GM19023 (cell line): ENCODE data around the gene CACNA1C.
"Not testable (repeated sequence)": the region's sequence is repeated elsewhere in the genome, so short reads cannot be mapped to it uniquely, and the experiment has no call there.

Experiments
- ATAC-seq: cut with Tn5 transposase; IDR thresholded peaks from one replicate; pipeline ENCODE4 v1.9.1; 2021; ENCODE audit warnings: mild to moderate bottlenecking, moderate library complexity; ENCODE audit not compliant: unreplicated experiment

The CACNA1C gene

DNA sequence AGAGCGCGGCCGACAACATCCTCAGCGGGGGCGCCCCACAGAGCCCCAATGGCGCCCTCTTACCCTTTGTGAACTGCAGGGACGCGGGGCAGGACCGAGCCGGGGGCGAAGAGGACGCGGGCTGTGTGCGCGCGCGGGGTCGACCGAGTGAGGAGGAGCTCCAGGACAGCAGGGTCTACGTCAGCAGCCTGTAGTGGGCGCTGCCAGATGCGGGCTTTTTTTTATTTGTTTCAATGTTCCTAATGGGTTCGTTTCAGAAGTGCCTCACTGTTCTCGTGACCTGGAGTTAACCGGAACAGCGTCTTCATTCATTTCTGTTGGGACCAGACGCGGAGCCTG is 638.2 kb downstream of the CACNA1C start:
- no peak for ATAC-seq

DNA sequence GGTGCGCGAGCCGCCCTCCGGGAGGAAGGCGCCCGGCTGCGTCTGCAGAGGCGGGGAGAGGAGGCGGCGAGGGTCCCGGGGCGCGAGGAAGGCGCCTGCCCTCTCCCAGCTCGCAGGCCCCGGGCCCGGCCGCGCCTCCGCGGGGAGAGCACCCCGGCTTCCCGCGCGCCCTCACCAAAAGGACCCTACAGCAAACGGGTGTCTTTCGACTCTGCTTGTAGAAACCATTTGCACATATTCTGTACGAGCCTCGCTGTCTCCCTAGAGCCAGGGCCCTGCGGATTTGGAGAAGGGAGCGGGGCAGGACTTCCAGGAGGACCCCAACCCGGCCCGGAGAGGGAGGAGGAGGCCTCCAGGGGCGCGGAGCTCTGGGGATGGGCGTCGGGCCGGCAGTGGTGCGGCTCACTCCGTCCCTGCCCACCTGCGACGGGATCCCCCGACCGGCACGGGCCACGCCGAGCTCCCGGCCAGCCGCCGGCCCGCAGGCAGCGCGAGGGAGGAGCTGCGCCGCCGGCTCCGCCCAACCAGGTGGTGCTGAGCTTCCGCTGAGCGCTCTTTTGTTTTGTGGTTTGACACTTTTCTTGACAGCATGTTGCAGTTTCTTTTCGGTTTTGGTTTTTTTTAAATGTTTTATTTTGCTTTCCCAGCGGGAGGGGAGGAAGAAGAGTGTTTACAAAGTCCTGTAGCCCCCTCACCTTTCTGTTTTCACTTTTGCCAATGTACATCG is 638.7 kb downstream of the CACNA1C start:
- peak; percentile 73 for ATAC-seq

DNA sequence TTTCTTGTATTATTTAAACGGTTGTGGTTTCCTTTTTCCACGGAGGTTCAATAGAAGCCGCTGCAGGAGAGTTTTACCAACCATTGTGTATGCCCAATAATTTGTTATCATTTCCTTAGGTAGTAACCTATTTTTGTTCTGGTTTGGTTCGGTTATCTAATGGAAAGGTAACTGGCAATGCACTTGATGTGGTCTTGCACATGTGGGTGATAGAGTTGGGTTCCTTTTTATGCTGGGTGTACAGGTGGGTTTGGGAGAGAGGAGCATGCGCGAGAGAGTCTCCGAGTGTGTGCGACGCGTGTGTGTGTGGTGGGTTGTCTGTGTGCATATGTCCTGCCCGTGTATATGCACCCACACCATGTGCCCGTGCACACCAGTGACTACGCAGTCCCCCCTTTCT is 639.3 kb downstream of the CACNA1C start:
- no peak for ATAC-seq

DNA sequence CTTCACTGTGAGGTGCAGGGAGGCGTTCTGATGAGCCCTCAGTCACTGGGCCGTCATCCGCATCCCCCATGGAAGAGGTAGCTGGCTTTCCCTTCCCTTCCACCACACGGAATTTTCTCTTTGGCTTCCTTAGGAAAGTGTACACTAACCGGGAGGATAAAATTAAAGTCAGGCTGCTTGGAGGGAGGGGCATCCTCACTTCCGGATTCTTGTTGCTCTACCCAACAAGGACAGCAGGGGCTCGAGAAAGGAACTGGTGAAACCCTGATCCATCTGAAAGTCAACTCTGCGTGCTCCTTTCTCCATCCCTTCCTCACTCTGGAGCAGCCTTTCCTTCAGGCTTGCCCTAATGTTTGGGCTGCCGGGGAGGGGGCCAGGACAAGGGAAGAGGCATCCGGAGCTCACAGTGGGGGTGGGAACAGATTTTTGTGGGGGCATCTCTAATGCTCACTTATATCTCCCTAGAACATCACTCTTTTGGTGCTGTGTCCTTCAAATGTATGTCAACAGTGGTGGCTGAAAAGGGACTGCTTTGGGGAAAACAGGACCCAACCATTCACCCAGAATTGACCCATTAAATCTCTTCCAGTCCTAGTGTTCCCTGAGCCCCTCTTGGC is 640.6 kb downstream of the CACNA1C start:
- no peak for ATAC-seq

DNA sequence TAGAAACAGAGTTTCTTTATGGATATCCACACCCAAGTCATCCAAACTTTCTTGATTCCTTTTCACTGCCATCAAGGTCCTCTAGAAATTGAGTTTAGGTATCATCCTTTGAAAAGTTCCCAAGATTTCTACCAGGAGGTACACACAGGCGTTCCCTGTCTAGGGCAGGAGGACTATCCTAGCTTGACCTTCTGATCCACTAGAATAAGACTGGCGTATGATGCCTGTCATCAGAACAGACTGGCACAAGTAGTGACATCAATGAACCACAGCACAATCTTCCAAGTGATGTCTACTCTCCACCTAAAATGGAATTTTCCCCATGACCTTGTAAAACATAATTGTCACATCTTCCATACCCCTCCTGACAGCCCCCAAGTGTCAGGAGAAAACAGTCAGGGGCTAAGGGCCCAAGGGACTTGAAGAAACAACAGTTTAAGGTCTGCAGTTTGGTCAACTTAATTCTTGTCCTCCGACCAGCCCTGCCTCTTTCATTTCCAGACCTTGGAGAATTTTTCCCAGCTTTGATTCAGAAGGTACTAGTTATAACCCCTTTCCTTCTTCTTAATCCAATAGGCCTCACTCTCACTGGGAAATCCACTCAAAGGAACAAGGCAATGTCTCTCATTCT is 641.3 kb downstream of the CACNA1C start:
- ATAC-seq, result no peak

DNA sequence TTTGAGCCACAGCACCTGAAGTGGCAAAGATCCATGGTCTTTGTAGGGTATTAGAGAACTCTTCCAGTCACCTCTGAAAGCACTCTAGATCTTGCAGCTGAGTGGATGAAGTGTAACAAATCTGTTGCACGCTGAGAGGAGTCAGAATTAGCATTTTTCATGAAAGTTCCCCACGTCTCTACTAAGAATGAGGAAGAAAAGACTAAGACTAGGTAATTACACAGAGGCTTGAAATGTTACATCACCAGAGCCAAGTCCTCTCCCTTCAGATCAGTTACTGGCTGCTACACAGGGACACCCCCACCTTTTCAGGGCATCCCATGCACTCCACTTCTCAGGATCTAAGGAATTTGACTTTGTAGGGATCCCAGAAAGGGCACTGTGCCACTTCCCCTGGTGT is 643.3 kb downstream of the CACNA1C start:
- no peak for ATAC-seq

DNA sequence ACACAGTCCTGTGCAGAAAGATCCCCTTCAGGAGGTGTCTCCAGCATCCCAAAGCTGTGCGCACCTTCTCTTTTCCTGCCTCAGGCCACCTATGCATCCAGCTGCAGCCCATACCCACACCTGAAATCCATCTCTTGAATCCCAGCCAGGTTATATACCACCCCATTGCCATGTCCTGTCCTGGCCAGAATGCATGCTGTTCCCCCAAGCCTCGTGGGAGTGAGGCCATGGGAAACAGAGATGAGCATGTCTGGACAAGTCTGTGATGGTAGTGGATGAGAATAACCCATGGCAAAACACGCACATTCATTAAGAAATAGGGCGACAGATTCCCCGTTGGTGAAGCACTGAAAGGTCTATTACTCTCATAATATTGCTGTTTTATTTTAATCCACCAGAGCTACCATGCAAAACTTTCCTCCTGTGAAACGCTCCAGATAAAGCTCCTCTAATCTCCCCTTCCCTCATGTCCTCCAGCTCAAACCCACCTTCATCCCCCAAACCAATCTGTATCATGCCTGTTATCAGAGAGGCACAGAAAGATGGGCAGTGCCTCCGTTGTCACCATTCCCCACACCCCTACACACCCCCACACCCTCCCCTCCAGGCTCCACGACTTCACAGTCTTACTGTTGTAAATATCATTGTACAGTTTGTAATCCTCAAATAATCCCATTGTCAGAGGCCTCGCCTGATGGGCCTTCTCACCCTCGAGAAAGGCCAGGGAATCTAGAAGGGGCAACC is 644.4 kb downstream of the CACNA1C start:
- no peak for ATAC-seq

DNA sequence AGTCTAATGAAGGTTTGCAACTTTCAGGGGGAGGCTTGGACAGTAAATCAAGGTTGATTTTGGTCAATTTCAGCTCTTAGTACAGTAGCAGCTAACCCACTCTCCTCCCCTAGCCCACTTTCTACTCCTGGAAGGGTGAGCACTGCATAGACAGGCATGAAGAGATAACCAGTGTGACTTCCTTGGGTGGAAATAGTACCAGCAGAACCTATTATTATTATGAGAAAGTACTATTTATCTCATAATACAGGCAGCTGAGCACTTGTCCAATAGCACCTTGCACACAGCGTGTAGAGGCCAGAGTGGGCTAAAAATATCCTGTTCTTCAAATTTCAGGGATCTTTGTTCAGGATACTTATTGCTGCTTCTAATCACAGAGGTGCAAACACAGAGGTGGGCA is 645.8 kb downstream of the CACNA1C start:
- no peak for ATAC-seq

DNA sequence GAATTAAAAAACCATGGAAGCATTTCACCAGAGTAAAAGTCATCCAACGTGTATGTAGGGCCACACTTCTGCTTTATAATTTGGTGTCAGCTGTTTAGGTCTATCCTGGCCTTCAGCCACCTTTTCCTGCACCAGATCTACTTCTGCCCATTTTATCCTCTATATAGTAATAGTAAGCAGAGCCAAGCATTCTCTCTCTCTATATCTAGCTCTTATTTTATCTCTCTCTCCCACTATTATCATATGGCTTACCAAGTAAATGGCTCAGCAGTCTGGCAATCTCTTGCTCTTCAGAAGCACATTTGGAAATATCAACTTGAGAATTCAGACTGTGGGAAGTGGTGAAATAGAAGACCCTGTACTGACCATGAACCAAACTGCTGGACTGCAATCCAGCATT is 657.9 kb downstream of the CACNA1C start:
- no peak for ATAC-seq

DNA sequence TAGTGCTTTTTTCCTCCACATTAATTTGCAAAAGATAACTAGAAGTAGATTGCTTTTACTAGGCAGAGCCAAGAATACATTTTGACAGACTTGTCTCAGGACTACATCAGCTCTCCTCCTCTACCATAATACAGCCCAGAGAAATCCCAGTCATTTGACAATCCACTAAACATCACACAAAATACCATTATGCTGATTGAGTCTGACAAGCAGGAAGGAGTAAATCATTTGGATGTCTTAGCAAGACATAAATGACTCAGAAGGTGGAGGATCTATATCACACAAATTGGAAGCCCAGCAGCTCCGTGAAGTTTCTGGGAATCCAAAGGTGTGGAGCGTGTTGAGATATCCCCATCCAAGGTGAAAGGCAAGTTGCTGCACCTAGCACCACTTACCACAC is 666.6 kb downstream of the CACNA1C start:
- ATAC-seq, result no peak

DNA sequence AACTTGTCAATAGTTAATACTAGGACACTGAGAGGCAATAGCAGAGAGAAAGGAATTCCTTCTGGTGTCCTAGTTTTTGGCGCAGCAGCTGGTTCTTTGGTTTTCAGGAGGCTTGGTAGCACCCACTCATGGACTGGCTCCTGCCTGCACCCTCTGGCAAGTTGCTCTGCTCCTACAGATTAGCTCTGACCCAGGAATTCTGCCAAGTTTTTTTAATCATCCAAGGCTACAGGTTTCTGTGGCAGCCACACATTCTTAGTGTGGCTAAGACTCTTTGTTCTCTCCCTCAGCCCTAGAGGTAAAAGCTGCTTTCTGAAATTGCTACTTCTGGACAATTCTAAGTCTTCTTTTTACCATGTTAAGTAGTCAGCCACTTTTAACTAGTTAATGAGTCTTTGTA is 670.0 kb downstream of the CACNA1C start:
- ATAC-seq, result no peak

DNA sequence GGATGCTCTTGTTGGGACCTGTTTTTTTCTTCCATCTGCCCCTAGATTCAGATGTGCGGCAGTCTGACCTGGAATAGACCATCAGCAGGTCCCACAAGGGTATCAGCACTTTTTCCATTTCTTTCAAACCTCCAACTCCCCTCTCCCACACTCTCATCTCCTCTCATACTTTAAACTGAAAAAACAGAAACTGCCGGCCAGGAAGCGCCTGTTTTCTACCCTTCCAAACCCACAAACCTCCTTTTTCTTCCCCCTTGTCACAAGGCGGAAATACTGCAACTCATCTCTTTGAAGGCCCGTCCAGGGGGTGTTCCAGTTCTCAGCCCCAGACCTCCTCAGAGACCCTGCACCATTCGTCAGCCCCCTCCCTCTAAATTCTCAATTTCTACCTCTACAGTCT is 679.5 kb downstream of the CACNA1C start:
- ATAC-seq, result no peak

DNA sequence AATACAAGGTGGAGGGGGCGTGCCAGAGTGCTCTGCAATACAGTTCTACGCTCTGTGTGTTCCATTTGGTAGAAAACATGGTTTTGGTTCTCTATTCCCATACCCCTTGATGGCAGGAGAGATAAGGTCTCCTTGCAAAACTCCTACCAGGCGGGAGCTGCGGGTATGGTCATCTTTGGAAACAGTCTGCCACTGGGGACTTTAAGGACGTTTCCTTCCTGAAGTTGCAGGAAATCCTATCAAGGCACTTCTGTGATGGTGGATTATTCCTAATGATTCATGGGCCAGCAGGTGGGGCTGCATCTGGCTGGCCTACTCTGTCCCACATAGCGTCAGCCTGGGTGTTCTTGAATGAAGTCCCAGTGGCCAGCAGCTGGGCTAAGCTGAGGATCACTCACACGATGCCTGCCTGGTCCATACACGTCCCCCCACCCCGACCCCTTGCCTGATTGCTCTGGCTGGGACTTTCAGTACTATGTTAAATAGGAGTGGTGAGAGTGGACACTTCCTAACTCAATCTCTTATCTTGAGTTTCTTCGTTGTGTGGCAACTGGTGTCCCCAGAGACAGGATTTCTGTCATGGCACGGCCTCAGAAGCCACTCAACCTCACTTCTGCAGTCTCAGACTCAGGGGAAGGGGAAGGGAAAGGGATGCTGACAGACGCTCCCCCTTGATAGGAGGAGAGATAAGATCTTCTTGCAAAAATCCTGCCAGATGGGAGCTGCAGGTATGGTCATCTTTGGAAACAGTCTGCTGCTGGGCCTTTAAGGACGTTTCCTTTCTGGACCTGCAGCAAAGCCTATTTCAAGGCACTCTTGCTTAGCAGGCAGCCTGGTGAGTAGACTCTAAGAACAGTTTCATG is 680.9 kb downstream of the CACNA1C start:
- ATAC-seq, result no peak

DNA sequence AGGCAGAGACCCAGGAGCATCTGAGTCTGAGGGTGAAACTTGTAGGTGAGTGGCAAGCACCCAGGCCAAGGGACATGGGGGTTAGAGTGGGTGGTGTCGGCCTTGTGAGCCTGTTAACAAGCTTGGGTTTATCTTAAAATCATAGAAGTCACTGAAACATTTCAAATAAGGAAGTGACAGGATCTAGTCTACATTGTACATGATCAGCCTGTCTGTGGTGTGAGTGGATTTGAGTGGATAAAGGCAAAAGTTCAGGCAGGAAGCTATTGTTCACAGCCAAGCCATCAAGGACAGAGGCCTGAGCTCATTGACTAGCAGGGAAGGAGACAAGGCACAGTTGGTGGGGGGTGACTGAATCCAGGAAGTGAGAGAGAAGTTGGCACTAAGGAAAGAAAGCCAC is 682.6 kb downstream of the CACNA1C start:
- no peak for ATAC-seq

DNA sequence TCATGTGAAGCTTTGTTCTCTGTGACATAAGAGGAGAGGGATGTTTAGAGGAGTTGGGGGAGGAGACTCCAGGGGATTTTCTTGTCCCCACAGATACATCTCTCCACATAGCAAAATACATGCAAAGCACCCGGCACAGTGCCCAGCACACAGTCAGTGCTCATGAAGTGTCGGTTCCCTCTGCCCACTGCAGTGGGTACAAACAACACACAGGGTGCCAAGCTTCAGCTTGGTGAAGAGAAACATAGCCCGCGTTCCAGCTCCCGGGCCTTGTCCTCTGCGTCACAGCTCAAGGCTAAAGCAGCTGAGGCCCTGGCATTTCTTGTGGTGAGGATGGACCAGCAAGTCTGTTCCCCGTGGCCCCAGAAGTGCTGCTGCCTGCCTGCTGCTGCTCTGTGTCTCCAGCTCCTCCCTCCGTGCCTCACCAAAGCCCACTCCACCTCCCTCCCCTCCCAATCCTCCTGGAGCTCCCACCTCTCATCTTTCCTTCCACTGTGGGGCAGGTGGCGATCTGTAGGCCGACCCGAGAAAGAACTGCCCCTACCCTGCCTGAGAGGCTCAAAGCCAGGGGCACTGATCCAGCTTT is 685.0 kb downstream of the CACNA1C start:
- ATAC-seq, result no peak

DNA sequence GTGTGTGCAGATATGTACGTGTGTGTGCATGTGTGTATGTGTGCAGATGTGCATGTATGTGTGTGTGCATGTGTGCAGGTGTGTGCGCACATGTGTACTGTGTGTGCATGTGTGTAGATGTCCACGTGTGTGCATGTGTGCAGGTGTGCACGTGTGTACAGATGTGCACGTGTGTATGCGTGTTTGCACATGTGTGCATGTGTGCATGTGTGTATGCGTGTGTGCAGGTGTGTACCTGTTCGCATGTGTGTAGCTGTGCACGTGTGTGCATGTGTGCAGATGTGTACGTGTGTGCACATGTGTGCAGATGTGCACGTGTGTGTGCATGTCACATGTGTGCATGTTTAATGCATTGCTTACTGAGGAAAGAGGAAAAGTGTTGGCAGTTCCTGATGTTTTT is 686.3 kb downstream of the CACNA1C start:
- no peak for ATAC-seq

DNA sequence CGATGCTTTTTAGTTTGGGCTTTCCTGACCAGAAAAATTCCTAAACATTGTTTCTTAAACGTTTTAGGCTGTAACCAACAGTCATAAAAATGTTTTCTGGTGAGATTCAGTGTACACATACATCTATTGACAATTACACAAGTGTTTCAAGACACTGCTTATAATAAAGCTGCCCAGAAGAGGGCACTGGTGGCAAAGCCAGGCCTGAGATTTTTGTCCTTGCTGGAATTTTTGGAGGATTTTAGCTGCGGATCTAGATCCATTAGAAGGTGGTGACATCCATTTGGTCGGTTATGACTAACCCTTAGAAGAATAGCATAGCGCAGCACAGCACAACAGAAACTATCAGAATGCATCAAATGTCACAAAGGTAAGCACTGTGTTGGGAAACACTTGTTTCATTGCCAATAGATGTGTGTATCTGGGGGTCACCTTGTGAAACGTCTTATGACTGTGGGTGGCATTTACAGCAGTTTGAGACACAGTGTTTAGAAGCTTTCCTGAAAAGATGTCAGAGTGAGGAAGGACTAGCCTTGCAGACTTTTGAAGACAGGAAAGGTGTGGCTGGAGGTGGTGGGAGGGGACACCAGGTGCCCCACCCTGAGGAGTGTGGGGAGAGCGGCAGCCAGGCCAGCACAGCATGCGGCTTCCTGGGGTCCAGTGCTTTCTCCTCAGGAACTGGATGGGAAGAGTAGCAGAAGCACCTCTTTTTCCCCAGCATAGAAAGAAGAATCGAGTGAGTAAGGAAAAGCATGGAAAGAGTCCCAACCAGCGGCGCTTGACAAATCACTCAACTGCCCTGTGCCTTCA is 687.2 kb downstream of the CACNA1C start:
- ATAC-seq, result no peak

DNA sequence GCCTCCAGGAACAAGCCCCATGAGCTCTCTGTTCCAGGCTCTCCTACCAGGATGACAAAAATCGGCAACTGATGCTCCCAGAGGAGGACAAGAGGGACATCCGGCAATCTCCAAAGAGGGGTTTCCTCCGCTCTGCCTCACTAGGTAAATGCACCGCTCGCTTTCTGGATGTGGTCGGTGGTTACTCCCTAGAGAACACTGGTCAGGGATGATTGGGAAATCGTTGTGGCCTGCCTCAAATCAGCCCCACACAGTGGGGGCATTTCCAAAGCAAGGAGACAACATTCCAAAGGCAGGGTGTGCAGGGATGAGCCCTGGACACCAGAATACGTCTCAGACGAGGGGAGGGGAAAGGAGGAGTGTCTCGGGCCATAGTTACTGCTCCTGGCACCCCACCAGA is 689.2 kb downstream of the CACNA1C start:
- ATAC-seq, result not testable (repeated sequence)

DNA sequence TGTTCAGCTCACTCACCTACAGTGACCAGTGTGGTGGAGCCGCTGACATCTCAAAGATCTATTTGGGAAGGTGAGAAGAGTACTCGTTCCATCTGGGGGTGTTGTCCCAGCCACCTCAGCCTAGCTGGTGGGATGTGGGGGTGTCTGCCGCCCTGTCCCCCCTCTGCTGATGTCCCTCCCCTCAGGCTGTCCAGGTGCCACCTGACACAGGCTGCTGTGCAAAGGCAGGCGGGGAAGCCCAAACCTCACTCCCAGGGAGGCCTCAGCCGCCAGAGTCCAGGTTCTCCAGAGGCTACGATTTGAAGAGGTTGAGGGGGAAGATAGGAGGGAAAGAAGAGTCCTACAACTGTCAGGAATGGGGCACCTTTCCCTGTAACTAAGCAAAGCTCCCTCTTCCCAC is 690.7 kb downstream of the CACNA1C start:
- no peak for ATAC-seq

DNA sequence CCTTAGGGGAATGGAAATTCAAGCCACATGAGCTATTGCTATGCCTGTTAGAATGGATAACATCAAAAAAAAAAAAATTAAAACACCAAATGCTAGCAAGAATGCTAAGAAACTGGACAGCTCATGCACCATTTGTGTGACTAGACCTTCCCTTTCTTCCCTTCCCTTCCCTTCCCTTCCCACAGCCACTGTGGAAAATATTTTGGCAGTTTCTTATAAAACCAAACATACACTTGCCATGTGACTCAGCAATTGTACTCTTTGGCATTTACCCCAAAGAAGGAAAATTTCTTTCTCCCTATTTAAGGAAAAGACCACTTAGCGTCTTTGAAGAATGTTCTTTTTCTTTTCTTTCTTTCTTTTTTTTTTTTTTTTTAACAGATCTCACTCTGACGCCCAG is 692.9 kb downstream of the CACNA1C start:
- no peak for ATAC-seq
